Endothelial cell of umbilical vein (primary cell): Measurements from ENCODE around the gene ENTR1. TPM values are rescaled to one million over a fixed set of nuclear protein-coding genes. Genes with fewer than 3 reads are reported as not detected.

Experiments
- BruUV-seq: library from RNA; stranded (reverse); fragments of 400-500 nt; replicated peaks from 2 replicates; lab custom pipeline; 2021; lab: Mats Ljungman, UMichigan
- CTCF ChIA-PET: fragments of 300-600, 350-600 bp; sonication (Branson Sonifier 250); formaldehyde crosslinking; loops from one replicate; lab custom pipeline; 2021; ENCODE audit warnings: antibody characterized with exemption, inconsistent platforms; lab: Charles Lee
- POLR2A ChIA-PET: fragments of 300-600, 350-600 bp; sonication (Branson Sonifier 250); formaldehyde crosslinking; loops from one replicate; lab custom pipeline; 2021; ENCODE audit warnings: antibody characterized with exemption, inconsistent platforms; lab: Charles Lee
- DNase-seq: peaks from one replicate; pipeline ENCODE4 v3.0.0-alpha.2; 2011; ENCODE audit warnings: low read depth, low spot score
- FAIRE-seq: peaks from 2 replicates; lab custom pipeline; 2011; peaks lifted over from hg19 to GRCh38; lab: Jason Lieb, UNC
- H2AFZ ChIP-seq: 2 replicates; pipeline ENCODE4 v1.6.0; 2012; ENCODE audit warnings: low read depth, low read length, control low read depth, inconsistent platforms
- H3K27ac ChIP-seq: 2 replicates; pipeline ENCODE4 v1.5.1; 2011; ENCODE audit warnings: low read depth, mild to moderate bottlenecking, control low read depth, low read length, moderate library complexity; ENCODE audit not compliant: insufficient read depth
- H3K27me3 ChIP-seq, 2 experiments: 2 replicates each; pipeline versions ENCODE4 v1.6.0 to v1.6.1; 2011; ENCODE audit warnings: low read length in 2 of 2, mixed read lengths in 1 of 2; ENCODE audit not compliant: control insufficient read depth in 2 of 2, insufficient read depth in 2 of 2
- H3K36me3 ChIP-seq, 2 experiments: 2 replicates in 1 of 2; 3 replicates in 1 of 2; pipeline ENCODE4 v1.5.1; 2011; ENCODE audit warnings: low read length in 2 of 2, mild to moderate bottlenecking in 1 of 2, moderate library complexity in 1 of 2; ENCODE audit not compliant: control insufficient read depth in 2 of 2, insufficient read depth in 2 of 2; ENCODE audit errors: extremely low read depth in 1 of 2
- H3K4me1 ChIP-seq: 3 replicates; pipeline ENCODE4 v1.5.1; 2011; ENCODE audit warnings: mild to moderate bottlenecking, low read length; ENCODE audit not compliant: control insufficient read depth, insufficient read depth; ENCODE audit errors: extremely low read depth
- H3K4me2 ChIP-seq: 2 replicates; pipeline ENCODE4 v1.6.1; 2011; ENCODE audit warnings: low read length, control low read depth, mixed read lengths; ENCODE audit not compliant: insufficient read depth
- H3K4me3 ChIP-seq, 3 experiments: fragments of 200-600 bp in 1 of 3; sonication (generic), shearing (Covaris generic) in 1 of 3; replicated peaks in 1 of 3; 2 replicates each; pipeline ENCODE4 v1.5.1; 2011 to 2016; ENCODE audit warnings: control low read depth in 3 of 3, low read length in 3 of 3, mild to moderate bottlenecking in 2 of 3, inconsistent platforms in 1 of 3, low read depth in 1 of 3, moderate library complexity in 1 of 3; ENCODE audit not compliant: insufficient read depth in 1 of 3
- H3K79me2 ChIP-seq: 2 replicates; pipeline ENCODE4 v1.6.0; 2012; ENCODE audit warnings: low read length, inconsistent platforms; ENCODE audit not compliant: control insufficient read depth, insufficient read depth
- H3K9ac ChIP-seq: replicated peaks from 2 replicates; pipeline ENCODE3; 2011; ENCODE audit warnings: low read length, control low read depth; ENCODE audit not compliant: insufficient read depth; ENCODE audit errors: extremely low read depth
- H3K9me1 ChIP-seq: replicated peaks from 3 replicates; pipeline ENCODE4 v1.6.0; 2011; ENCODE audit warnings: mild to moderate bottlenecking, low read length; ENCODE audit not compliant: control insufficient read depth, insufficient read depth; ENCODE audit errors: extremely low read depth
- H3K9me3 ChIP-seq: replicated peaks from 2 replicates; pipeline ENCODE4 v1.5.1; 2012; ENCODE audit warnings: low read length, inconsistent platforms; ENCODE audit not compliant: control insufficient read depth, insufficient read depth
- H4K20me1 ChIP-seq: replicated peaks from 2 replicates; pipeline ENCODE3; 2011; ENCODE audit warnings: mild to moderate bottlenecking, low read length; ENCODE audit not compliant: control insufficient read depth, insufficient read depth; ENCODE audit errors: extremely low read depth
- FOS ChIP-seq: IDR thresholded peaks from 2 replicates; pipeline ENCODE4 v1.6.1; 2011; ENCODE audit warnings: mild to moderate bottlenecking, low read length, moderate library complexity, borderline replicate concordance; ENCODE audit not compliant: insufficient read depth
- GATA2 ChIP-seq: IDR thresholded peaks from 2 replicates; pipeline ENCODE4 v1.7.0; 2011; ENCODE audit warnings: low read depth, mild to moderate bottlenecking, moderate library complexity, mixed read lengths, low read length; ENCODE audit not compliant: insufficient read length, insufficient read depth
- POLR2A ChIP-seq: IDR thresholded peaks from 2 replicates; pipeline ENCODE4 v1.6.1; 2012; ENCODE audit warnings: low read depth, mild to moderate bottlenecking, control low read depth, low read length
- POLR2AphosphoS5 ChIP-seq: IDR thresholded peaks from 2 replicates; pipeline ENCODE4 v1.6.1; 2012; ENCODE audit warnings: low read depth, mild to moderate bottlenecking, control low read depth, low read length, moderate library complexity; ENCODE audit not compliant: insufficient read depth
- dilution Hi-C: fragments of 300-500 bp; cut with MboI; formaldehyde crosslinking; loops from one replicate; pipeline ENCODE4 v1.15.0; 2019; ENCODE audit warnings: low sequenced_read_pairs; ENCODE audit not compliant: extremely low pct_ligation_motif_present
- intact Hi-C: fragments of 100-400 bp; cut with micrococcal nuclease; formaldehyde crosslinking; loops from one replicate; pipeline ENCODE4 v1.10.0; 2022
- polyA plus RNA-seq, 4 experiments: library from polyadenylated mRNA; depleted of rRNA in 3 of 4; stranded (reverse) in 3 of 4; unstranded in 1 of 4; fragments of >200 nt; gene quantifications; 2 replicates each; pipeline versions ENCODE4 v1.2.1 to v1.2.3, GENCODE V29; 2011 to 2012; ENCODE audit warnings: missing spikeins in 1 of 4
- total RNA-seq: library from RNA; stranded (reverse); gene quantifications from 2 replicates; pipeline ENCODE4 v1.2.3, GENCODE V29; 2021
- TF ChIP-seq, protein P1 (sequence below): IDR thresholded peaks from 2 replicates; pipeline ENCODE4 v1.6.1; 2011; ENCODE audit not compliant: insufficient read depth, insufficient read length
- TF ChIP-seq, protein P2 (sequence below), 2 donors: IDR thresholded peaks; 1 replicate in 1 of 2; 2 replicates in 1 of 2; pipeline ENCODE4 v1.5.1; 2011; ENCODE audit warnings: low read length in 2 of 2, mild to moderate bottlenecking in 2 of 2, moderate library complexity in 2 of 2, control low read depth in 1 of 2, inconsistent platforms in 1 of 2, low read depth in 1 of 2; ENCODE audit not compliant: insufficient read depth in 1 of 2; ENCODE audit errors: extremely low read depth in 1 of 2

ENTR1 gene
- total and polyA plus RNA-seq, 2 donors (not counting 3 experiments of a cell fraction or from before 2014, with no cell fraction given), result 36.0 to 61.6 TPM

DNA sequence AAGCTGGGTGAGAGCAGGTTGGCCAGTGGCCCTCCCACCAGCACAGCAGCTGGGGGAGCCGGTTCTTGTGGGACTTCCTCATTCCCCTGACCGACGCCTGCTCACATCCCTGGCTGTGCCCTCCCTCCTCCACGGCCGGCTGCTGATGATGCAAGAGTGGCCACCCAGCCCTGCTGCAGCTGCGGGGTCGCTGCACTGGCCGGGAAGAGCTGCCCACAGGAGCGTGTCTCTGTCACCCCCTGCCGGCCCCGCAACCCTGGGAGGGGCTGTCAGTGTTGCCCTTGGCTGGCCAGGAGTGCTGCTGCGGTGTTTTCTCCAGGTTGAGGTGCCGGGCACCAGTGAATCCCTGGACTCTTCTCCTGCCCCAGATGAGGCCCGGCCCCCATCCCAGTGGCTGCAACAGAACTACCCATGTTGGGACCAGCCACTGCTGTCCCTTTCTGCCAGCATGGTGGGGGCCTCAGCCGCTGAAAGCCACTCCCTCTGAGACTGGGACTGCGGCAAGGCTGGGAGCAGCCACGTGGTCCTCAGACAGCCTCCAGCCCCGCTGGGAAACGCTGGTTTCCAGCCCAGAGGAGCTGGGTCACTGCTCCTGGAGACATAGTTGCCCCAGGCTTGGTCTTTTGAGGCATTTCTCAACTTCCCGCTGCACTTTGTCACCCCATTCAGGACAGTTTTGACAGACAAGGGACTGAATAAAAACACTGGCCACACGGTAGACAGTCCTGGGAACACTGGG is 37.7 kb downstream of the ENTR1 start:
- peak; percentile 12 for DNase-seq
- Histone ChIP-seq H3K27ac (no peak overlapping the region), H3K9ac (no peak overlapping the region)

DNA sequence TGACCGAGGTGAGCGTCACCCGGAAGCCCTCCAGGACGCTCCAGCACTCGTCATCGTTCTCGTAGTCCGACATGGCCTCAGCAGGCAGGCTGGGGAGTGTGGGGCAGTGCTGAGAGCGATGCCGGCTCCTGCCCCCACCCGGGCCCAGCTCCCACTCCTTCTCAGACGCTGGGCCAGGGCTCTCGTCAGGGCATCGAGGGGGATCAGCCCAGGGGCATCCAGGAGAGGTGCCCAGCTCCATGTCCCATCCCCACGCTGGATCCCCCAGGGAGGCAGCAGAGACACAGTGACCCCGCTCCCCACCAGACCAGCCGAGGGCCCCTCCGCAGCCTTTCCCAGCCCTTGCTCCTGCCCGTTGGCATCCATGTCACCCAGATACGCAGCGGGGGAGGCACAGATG is 38.4 kb downstream of the ENTR1 start:
- Histone ChIP-seq H4K20me1 (no peaks in the 10 kb centered on the region), H2AFZ (no peak overlapping the region), H3K9ac (no peak overlapping the region), H3K36me3 (no peaks in the 10 kb centered on the region), H3K27me3 (no peaks in the 10 kb centered on the region), H3K4me3 (no peak overlapping the region), H3K79me2 (no peaks in the 10 kb centered on the region), H3K27ac (no peak overlapping the region), H3K4me1 (no peaks in the 10 kb centered on the region), H3K4me2 (no peak overlapping the region), H3K9me1 (no peaks in the 10 kb centered on the region), H3K9me3 (no peaks in the 10 kb centered on the region)
- dilution Hi-C loops, result no loop called here
- TF ChIP-seq GATA2 (no peak), POLR2AphosphoS5 (no peak), FOS (no peak)
- TF ChIP-seq, protein P1, sequence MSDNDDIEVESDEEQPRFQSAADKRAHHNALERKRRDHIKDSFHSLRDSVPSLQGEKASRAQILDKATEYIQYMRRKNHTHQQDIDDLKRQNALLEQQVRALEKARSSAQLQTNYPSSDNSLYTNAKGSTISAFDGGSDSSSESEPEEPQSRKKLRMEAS, result no peak
- CTCF ChIA-PET, result interaction anchor here (0.8 to 0.9 kb wide), 2 partner anchors 17 to 59 kb away, joined by 3 to 4 read pairs; no protein-coding TSS in a partner anchor
- POLR2A ChIA-PET, result no interaction called here
- intact Hi-C loops, result no loop called here
- no peak for FAIRE-seq
- BruUV-seq, result no TSS peak
- no peak for DNase-seq

More for the DNA sequence above, 37.7 kb downstream of the ENTR1 start:
- intact Hi-C loops, result no loop called here
- Histone ChIP-seq H4K20me1 (no peaks in the 10 kb centered on the region), H3K9me1 (no peaks in the 10 kb centered on the region), H3K27me3 (no peaks in the 10 kb centered on the region), H2AFZ (no peak overlapping the region), H3K4me1 (no peaks in the 10 kb centered on the region), H3K4me3 (no peak overlapping the region), H3K36me3 (no peaks in the 10 kb centered on the region), H3K79me2 (no peaks in the 10 kb centered on the region), H3K4me2 (no peak overlapping the region), H3K9me3 (no peaks in the 10 kb centered on the region)
- CTCF ChIA-PET, result interaction anchor here (0.8 to 0.9 kb wide), 2 partner anchors 17 to 60 kb away, joined by 3 to 4 read pairs; no protein-coding TSS in a partner anchor
- dilution Hi-C loops, result no loop called here
- FAIRE-seq, result no peak
- POLR2A ChIA-PET, result no interaction called here
- no TSS peak for BruUV-seq
- TF ChIP-seq POLR2A, result no peak
- TF ChIP-seq, protein P2, sequence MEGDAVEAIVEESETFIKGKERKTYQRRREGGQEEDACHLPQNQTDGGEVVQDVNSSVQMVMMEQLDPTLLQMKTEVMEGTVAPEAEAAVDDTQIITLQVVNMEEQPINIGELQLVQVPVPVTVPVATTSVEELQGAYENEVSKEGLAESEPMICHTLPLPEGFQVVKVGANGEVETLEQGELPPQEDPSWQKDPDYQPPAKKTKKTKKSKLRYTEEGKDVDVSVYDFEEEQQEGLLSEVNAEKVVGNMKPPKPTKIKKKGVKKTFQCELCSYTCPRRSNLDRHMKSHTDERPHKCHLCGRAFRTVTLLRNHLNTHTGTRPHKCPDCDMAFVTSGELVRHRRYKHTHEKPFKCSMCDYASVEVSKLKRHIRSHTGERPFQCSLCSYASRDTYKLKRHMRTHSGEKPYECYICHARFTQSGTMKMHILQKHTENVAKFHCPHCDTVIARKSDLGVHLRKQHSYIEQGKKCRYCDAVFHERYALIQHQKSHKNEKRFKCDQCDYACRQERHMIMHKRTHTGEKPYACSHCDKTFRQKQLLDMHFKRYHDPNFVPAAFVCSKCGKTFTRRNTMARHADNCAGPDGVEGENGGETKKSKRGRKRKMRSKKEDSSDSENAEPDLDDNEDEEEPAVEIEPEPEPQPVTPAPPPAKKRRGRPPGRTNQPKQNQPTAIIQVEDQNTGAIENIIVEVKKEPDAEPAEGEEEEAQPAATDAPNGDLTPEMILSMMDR (IDR thresholded peaks at IDR 0.05; ENCODE audit: extremely low read depth in 1 of 2, insufficient read depth in 1 of 2, low read depth in 1 of 2, low read length in 2 of 2), result peak in 1 of 2 donors; percentile 30
